Measurements from ENCODE around the gene STK38L. TPM values are rescaled to one million over a fixed set of nuclear protein-coding genes. Genes with fewer than 3 reads are reported as not detected.
A peak's percentile ranks its signal among the peaks of the same experiment; 100 is the strongest.

Gene STK38L
- total RNA-seq, 3 donors from 2014 or later = 45.2 to 69.4 (median 53.6) TPM

DNA sequence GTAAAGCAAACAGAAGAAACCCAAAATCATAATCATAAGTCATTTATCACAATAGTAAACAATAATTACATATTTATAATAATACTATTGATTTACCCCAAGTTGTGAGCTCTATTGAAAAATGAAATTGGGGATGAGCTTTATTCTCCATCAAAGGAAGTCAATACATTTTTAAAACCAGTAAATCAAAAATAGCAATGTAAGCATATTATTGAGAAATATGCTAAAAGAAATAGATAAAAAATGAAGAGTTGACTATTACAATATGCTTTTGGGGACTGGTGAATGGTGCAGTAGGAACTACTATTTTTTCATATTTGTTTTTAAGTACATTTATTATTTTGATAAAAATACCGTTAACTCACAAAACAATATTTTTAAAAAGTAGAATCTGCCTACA, 31.2 kb upstream of the STK38L start:
- H3K36me3 ChIP-seq (ENCODE audit: low read depth) = no peaks in the 10 kb centered on the region
- H3K4me3 ChIP-seq = no peak overlapping the region
- no peak for DNase-seq
- H3K4me1 ChIP-seq (ENCODE audit: low read depth) = no peaks in the 10 kb centered on the region
- ATAC-seq = no peak
- H3K9me3 ChIP-seq = peaks cover 3% of the 10 kb centered on the region
- intact Hi-C loops (cut with DNase I, micrococcal nuclease) = no loop called here
- TF ChIP-seq, protein P1, sequence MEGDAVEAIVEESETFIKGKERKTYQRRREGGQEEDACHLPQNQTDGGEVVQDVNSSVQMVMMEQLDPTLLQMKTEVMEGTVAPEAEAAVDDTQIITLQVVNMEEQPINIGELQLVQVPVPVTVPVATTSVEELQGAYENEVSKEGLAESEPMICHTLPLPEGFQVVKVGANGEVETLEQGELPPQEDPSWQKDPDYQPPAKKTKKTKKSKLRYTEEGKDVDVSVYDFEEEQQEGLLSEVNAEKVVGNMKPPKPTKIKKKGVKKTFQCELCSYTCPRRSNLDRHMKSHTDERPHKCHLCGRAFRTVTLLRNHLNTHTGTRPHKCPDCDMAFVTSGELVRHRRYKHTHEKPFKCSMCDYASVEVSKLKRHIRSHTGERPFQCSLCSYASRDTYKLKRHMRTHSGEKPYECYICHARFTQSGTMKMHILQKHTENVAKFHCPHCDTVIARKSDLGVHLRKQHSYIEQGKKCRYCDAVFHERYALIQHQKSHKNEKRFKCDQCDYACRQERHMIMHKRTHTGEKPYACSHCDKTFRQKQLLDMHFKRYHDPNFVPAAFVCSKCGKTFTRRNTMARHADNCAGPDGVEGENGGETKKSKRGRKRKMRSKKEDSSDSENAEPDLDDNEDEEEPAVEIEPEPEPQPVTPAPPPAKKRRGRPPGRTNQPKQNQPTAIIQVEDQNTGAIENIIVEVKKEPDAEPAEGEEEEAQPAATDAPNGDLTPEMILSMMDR (IDR thresholded peaks at IDR 0.05) = no peak

DNA sequence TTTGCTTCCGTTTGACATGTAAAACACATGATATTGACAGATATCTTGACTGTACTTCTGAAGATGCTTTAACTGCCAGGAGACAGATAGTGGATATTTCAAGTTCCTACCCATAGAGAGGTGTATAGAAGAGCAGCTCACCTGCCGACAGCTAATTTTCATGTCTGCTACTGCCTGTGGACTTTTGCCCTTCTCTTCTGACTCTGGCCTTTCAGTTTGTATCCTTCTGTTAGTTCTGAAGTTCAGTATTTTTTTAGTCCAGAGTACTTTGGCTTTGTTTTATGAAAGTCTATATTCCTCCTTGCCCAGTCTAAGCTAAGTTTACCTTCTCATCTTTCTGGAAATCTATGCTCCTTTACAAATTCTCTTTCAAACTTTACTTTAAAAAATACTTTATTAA, 30.8 kb upstream of the STK38L start:
- H3K4me3 ChIP-seq = no peak overlapping the region
- H3K36me3 ChIP-seq (ENCODE audit: low read depth) = no peaks in the 10 kb centered on the region
- no peak for DNase-seq
- intact Hi-C loops (cut with DNase I, micrococcal nuclease) = no loop called here
- no peaks in the 10 kb centered on the region for H3K4me1 ChIP-seq (ENCODE audit: low read depth)
- TF ChIP-seq, protein P1 (IDR thresholded peaks at IDR 0.05) = no peak
- peaks cover 3% of the 10 kb centered on the region for H3K9me3 ChIP-seq
- no peak for ATAC-seq

DNA sequence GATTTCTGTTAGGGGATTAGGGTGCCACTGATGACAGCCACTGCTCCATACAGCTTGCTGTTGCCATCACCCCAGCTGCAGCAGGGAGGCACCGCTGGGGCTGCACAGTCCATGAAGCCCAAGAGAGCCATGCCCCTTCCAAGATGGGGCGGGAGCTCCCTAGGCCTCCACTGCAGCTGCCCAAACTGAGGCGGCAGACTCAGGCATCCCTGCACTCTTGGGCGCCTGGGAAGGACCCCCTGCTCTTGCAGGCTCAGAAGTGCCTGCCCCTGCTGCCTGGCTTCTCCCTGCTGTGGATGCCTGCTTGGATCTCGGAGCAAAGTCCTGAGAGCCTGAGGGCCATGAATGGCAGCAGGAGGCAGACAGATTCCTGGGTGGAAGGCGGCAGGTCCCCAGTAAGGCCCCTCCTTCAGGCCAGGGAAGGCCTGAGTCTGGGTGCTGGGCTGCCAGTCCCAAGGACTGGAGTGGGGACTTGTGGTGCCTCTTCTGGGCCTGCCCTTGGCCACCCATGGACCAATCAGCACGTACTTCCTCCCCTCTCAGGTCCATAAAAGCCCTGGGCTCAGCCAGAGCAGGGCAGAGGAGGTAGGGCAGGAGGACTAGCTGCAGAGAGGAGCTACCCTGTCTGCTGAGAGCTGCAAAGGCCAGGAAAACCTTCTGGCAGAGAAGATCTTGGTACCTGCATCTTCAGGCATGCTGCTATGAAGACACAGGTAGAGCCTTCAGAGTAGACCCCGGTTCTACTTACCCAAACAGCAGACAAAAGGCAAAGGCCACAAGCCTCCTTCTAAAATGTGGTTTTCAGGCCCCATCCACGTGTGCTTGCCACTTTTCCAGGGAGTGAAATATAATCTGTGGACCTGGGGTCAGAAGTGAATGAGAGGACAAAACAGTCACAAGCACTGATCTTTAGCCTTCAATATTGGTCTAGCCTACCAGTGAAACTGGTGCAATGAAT, 30.0 kb upstream of the STK38L start:
- DNase-seq (no peak), ATAC-seq (peak; percentile 25)
- Histone ChIP-seq H3K36me3 (ENCODE audit: low read depth) (no peaks in the 10 kb centered on the region), H3K4me1 (ENCODE audit: low read depth) (no peaks in the 10 kb centered on the region), H3K9me3 (peaks cover 3% of the 10 kb centered on the region), H3K4me3 (no peak overlapping the region)
- TF ChIP-seq, protein P1 (IDR thresholded peaks at IDR 0.05) = no peak
- intact Hi-C loops (cut with DNase I, micrococcal nuclease) = no loop called here

DNA sequence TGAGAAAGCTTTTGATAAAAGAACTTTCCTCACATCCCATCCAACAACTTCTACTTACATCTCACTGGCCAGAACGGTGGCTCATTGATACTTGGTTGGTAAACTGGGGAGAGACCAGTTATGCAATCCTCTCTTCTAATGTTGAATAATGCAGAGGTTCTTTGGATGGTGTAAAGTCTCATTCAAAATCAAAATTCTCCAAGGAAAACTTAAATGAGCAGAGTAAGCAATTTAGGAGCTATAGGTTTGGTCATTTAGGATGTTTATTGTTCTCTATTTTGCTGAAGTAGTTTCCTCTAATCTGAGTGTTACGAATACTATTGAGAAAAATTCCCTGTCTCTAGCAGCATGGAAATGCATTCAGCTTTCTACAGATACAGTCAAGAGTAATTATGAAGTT, 26.5 kb upstream of the STK38L start:
- no peak overlapping the region for H3K4me3 ChIP-seq
- intact Hi-C loops (cut with DNase I, micrococcal nuclease) = no loop called here
- no peaks in the 10 kb centered on the region for H3K36me3 ChIP-seq (ENCODE audit: low read depth)
- TF ChIP-seq, protein P1 (IDR thresholded peaks at IDR 0.05) = no peak
- no peaks in the 10 kb centered on the region for H3K9me3 ChIP-seq
- ATAC-seq (no peak), DNase-seq (no peak)
- no peaks in the 10 kb centered on the region for H3K4me1 ChIP-seq (ENCODE audit: low read depth)

DNA sequence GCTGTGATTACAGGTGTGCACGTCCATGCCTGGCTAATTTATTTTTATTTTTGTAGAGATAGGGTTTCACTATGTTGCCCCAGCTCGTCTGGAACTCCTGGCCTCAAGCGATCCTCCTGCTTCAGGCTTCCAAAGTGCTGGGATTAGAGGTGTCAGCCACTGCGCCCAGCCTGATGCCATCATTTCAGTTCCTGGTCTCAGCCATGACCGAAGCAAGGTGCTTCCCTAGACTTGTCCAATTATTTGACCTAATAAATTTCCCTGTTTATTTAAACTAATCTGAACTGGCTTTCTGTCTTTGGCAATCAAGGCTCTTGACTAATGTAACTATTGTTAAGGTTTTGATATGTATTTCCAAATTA, 24.4 kb upstream of the STK38L start:
- no peak for DNase-seq
- TF ChIP-seq, protein P1 (IDR thresholded peaks at IDR 0.05) = no peak
- H3K4me3 ChIP-seq = no peak overlapping the region
- H3K9me3 ChIP-seq = no peaks in the 10 kb centered on the region
- no peak for ATAC-seq
- H3K36me3 ChIP-seq (ENCODE audit: low read depth) = no peaks in the 10 kb centered on the region
- intact Hi-C loops (cut with DNase I, micrococcal nuclease) = no loop called here
- H3K4me1 ChIP-seq (ENCODE audit: low read depth) = no peaks in the 10 kb centered on the region

All from mucosa of descending colon (tissue), 3 donors.